H7 (cell line): Measurements from ENCODE around the gene PTPRD. TPM values are rescaled to one million over a fixed set of nuclear protein-coding genes. Genes with fewer than 3 reads are reported as not detected.

Source experiments
- DNase-seq: peaks from one replicate; pipeline ENCODE4 v3.0.0; 2012
- H3K27me3 ChIP-seq: 2 replicates; pipeline ENCODE4 v1.6.0; 2011; ENCODE audit warnings: mild to moderate bottlenecking, low read length; ENCODE audit not compliant: control insufficient read depth, insufficient read depth
- H3K36me3 ChIP-seq: replicated peaks from 2 replicates; pipeline ENCODE4 v1.5.1; 2011; ENCODE audit warnings: low read length; ENCODE audit not compliant: control insufficient read depth, insufficient read depth
- H3K4me3 ChIP-seq: 2 replicates; pipeline ENCODE4 v1.5.1; 2011; ENCODE audit warnings: low read depth, mild to moderate bottlenecking, control low read depth, low read length, moderate library complexity; ENCODE audit not compliant: insufficient read depth
- total RNA-seq: library from RNA; depleted of rRNA; stranded (reverse); fragments of >200 nt; shearing (Covaris generic); gene quantifications from 2 replicates; pipeline ENCODE4 v1.2.3, GENCODE V29; 2014

The PTPRD gene
- total RNA-seq, 1 experiment from 2014 or later, result 21.5 TPM

DNA sequence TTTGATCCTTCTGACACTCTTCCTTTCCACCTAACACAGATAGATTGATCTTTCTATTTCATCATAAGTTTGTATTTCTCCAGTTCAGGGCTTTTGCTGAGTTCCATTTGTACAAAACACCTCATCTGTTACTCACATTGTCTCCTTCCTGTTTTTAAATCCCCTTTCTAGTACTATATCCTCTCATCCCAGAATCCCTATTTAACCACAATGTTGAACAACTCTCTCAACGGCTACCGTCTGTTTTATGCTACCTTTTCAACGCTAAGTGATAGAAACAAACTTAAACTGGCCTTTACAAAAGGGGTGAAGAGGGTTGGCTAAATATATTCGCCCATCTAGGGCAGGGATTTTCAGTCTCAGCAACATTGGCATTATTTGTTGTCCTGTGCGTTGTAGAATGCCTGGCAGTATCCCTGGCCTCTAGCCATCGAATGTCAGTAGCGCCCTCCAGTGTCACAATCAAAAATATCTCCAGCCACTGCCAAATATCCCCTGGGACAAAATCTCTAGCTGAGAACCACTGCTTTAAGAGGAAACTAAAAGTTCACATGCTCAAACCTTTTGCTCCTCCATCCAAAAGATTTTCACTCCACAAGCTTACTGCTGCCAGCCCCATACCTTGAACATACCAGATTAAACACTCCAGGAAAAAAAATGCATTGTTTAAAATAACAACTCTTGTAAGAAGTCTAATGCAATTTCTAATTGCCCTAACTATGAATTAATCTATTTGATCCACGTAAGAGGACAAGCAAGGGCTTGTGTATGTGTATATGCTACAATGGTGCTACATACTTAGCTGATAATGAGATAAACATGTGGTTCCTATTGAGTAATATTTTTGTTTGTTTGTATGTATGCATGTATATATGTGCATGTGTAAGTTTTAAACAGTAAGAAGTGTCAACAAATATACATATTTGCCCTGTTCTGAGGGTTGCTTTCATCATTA lies 344.0 kb downstream of the PTPRD start:
- H3K4me3 ChIP-seq, result no peak overlapping the region
- peak; percentile 43 for DNase-seq
- H3K36me3 ChIP-seq, result no peaks in the 10 kb centered on the region
- no peaks in the 10 kb centered on the region for H3K27me3 ChIP-seq

DNA sequence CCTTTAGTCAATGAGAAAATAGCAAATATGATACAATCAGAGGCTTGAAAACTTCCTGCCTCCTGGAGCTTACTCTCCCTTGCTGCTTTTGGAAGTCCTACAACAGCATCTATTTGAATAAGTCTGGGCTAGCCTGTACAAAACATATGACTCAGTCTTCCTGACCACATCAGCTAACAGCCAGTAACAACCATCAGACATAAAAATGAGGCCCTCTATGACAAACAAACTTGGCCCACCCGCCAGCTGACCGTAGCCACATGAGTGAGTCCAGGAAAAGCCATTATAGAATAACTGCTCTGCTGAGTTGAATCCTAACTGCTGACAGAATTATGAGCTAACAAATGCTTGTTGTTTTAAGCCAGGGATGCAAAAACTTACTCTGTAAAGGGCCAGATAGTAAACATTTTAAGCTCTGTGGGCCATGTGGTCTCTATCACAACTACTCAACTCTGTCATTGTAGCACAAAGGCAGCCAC lies 347.6 kb downstream of the PTPRD start:
- no peak overlapping the region for H3K4me3 ChIP-seq
- no peaks in the 10 kb centered on the region for H3K27me3 ChIP-seq
- no peak for DNase-seq
- H3K36me3 ChIP-seq, result no peaks in the 10 kb centered on the region

GRCh38 chr9:10260501-10260900 lies 352.3 kb downstream of the PTPRD start:
- no peak for DNase-seq
- Histone ChIP-seq H3K4me3 (no peak overlapping the region), H3K36me3 (no peaks in the 10 kb centered on the region), H3K27me3 (no peaks in the 10 kb centered on the region)

DNA sequence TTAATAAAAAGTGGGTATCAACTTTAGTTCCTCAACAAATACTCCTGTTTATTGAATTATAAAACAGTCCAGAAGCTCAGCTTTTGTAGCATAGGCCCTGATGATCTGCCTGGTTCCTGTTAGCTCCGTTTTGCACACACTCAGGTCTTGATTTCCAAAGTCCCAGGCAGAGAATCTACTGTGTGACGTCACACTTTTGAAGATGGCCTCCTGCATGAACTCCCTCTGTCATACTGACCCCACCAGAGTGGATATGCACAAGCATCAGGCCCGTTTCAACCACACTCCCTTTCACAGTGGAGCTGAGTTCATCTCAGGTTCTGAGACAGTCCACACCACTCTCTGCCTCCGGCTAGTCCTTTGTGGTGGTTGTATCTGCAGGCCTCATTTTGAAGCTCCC lies 353.1 kb downstream of the PTPRD start:
- Histone ChIP-seq H3K36me3 (no peaks in the 10 kb centered on the region), H3K4me3 (no peak overlapping the region), H3K27me3 (no peaks in the 10 kb centered on the region)
- no peak for DNase-seq

DNA sequence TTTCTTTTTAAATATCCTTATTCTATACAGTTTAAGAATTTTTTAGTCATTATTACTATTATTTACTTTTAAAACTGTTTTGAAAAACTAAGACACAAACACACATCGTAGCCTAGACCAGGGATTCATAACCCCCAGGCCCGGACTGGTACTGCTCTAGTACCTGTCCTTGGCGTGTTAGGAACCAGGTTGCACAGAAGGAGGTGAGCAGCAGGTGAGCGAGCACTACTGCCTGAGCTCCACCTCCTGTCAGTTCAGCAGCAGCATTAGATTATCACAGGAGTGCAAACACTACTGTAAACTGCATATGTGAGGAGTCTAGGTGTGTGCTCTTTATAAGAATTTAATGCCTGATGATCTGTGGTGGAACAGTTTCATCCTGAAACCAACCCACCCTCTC lies 357.0 kb downstream of the PTPRD start:
- H3K27me3 ChIP-seq, result no peaks in the 10 kb centered on the region
- H3K4me3 ChIP-seq, result no peak overlapping the region
- no peaks in the 10 kb centered on the region for H3K36me3 ChIP-seq
- no peak for DNase-seq

GRCh38 chr9:10254338-10254737 lies 358.5 kb downstream of the PTPRD start:
- DNase-seq, result no peak
- no peaks in the 10 kb centered on the region for H3K27me3 ChIP-seq
- no peak overlapping the region for H3K4me3 ChIP-seq
- H3K36me3 ChIP-seq, result no peaks in the 10 kb centered on the region

GRCh38 chr9:10253341-10253740 lies 359.5 kb downstream of the PTPRD start:
- Histone ChIP-seq H3K27me3 (no peaks in the 10 kb centered on the region), H3K36me3 (no peaks in the 10 kb centered on the region), H3K4me3 (no peak overlapping the region)
- no peak for DNase-seq

GRCh38 chr9:10252174-10252573 lies 360.6 kb downstream of the PTPRD start:
- no peak for DNase-seq
- Histone ChIP-seq H3K4me3 (no peak overlapping the region), H3K27me3 (no peaks in the 10 kb centered on the region), H3K36me3 (no peaks in the 10 kb centered on the region)

GRCh38 chr9:10251490-10251889 lies 361.3 kb downstream of the PTPRD start:
- no peak for DNase-seq
- no peaks in the 10 kb centered on the region for H3K36me3 ChIP-seq
- H3K27me3 ChIP-seq, result no peaks in the 10 kb centered on the region
- no peak overlapping the region for H3K4me3 ChIP-seq

GRCh38 chr9:10250219-10250618 lies 362.6 kb downstream of the PTPRD start:
- DNase-seq, result no peak
- Histone ChIP-seq H3K4me3 (no peak overlapping the region), H3K27me3 (no peaks in the 10 kb centered on the region), H3K36me3 (no peaks in the 10 kb centered on the region)

- Histone ChIP-seq H3K4me3 (no peak overlapping the region), H3K27me3 (no peaks in the 10 kb centered on the region), H3K36me3 (no peaks in the 10 kb centered on the region)
- no peak for DNase-seq
Measured at GRCh38 chr9:10248890-10249289, 363.9 kb downstream of the PTPRD start.

DNA sequence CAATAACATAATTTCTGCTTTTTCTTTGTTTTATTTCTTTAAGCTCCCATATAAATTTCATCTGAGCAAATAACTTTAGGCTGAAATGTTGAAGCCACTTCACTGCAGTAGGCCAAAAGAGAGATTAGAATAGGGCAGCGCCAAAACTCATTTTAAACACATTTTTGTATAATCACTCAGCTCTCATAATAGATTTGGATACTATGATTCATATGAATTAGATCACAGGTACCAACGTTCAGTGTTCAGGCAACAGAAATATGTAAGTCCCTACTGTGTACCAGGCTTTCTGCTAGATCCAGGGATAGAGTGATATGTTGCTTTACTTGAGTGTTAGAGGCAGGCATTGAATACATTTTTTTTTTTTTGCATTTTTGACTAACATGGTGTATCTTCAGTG lies 370.5 kb downstream of the PTPRD start:
- H3K27me3 ChIP-seq, result no peaks in the 10 kb centered on the region
- H3K4me3 ChIP-seq, result no peak overlapping the region
- DNase-seq, result no peak
- no peaks in the 10 kb centered on the region for H3K36me3 ChIP-seq

DNA sequence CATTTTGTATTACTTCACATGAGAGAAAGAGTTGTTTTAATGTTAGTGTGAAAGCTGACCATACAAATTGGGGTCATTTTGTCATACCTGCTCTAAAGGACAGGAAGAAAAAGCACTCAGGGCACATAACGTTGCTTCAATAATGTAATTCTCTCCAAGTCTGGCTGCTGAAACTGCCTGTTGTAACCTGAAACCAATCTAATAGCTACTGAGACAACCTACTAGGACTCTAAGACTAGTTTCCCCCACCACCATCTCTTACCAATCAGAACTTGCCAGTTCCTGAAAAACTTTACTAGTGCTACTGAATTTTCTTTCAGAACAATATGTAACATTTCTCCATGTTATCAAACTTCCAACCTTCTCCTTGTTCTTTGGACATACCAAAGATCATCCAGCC lies 374.7 kb downstream of the PTPRD start:
- H3K4me3 ChIP-seq, result no peak overlapping the region
- DNase-seq, result no peak
- H3K36me3 ChIP-seq, result no peaks in the 10 kb centered on the region
- H3K27me3 ChIP-seq, result no peaks in the 10 kb centered on the region

DNA sequence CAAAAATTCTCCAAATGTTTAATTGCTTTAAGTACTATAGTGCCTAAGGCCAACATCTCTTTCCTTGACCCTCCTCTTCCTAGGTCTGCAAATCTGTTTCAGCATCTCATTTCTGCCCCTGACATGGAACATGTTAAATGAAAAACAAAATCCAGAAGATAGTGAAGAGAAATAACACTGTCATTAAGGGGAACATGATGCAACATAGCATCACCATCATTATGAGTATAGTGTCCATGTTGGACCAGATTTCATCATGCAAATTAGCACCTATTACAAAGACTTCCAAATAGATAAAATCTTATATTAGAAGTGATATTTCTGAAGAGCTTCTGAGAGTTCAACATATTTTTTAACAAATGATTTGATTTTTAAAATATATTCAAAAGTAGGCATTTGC lies 375.2 kb downstream of the PTPRD start:
- Histone ChIP-seq H3K36me3 (no peaks in the 10 kb centered on the region), H3K4me3 (no peak overlapping the region), H3K27me3 (no peaks in the 10 kb centered on the region)
- DNase-seq, result no peak

DNA sequence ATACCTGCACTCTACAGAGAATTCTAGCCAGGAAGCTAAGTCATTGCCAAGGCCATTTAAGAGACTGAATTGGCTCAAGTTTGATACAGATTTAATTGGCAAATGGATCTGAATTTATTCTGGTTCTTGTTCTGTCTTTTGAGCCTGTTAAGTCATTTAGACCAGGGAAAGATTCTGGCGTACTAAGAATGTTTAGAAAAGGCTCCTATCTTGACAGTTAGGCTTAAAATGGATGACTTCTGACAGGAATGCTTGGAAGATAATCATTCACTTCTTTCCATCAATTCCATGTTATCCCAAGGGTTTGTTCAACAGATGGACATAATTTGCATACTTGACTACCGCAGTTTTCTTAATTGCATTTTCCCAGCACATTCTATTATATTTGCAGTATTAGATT lies 376.6 kb downstream of the PTPRD start:
- Histone ChIP-seq H3K27me3 (no peaks in the 10 kb centered on the region), H3K4me3 (no peak overlapping the region), H3K36me3 (no peaks in the 10 kb centered on the region)
- no peak for DNase-seq
